HCT116 (cell line): ENCODE measurements around the gene PBX1. TPM values are rescaled to one million over a fixed set of nuclear protein-coding genes. Genes with fewer than 3 reads are reported as not detected.

Source experiments
- ATAC-seq: fragments of 200-7000 bp; cut with Tn5 transposase; 2 replicates; pipeline ENCODE4 v1.9.1; 2020; ENCODE audit warnings: mild to moderate bottlenecking, moderate library complexity
- BruUV-seq: library from RNA; stranded (reverse); fragments of 400-500 nt; replicated peaks from 2 replicates; lab custom pipeline; 2021; lab: Mats Ljungman, UMichigan
- CTCF ChIA-PET: fragments of 300-600 bp; sonication (Branson Sonifier 250); formaldehyde crosslinking; loops from one replicate; lab custom pipeline; 2021; ENCODE audit warnings: antibody characterized with exemption; lab: Charles Lee
- POLR2A ChIA-PET: fragments of 300-600, 350-600 bp; sonication (Branson Sonifier 250); formaldehyde crosslinking; loops from one replicate; lab custom pipeline; 2021; ENCODE audit warnings: antibody characterized with exemption; lab: Charles Lee
- RAD21 ChIA-PET, 2 experiments: fragments of 300-600 bp; sonication (Branson Sonifier 250); formaldehyde crosslinking; loops; one replicate each; lab custom pipeline; 2023; ENCODE audit warnings: low total read pairs in 2 of 2; ENCODE audit not compliant: uncharacterized antibody in 2 of 2, unreplicated experiment in 2 of 2, low non-redundant PET in 1 of 2; lab: Charles Lee
- DNase-seq: peaks from one replicate; pipeline ENCODE4 v3.0.0-alpha.2; 2010; ENCODE audit warnings: low read depth, low spot score
- H2AFZ ChIP-seq: fragments of 200-600 bp; shearing (Covaris generic), sonication (generic); 2 replicates; pipeline ENCODE4 v1.6.1; 2017; ENCODE audit warnings: low read depth, mixed run types, mixed read lengths, antibody characterized with exemption, low read length; ENCODE audit not compliant: poor library complexity, severe bottlenecking
- H3K27ac ChIP-seq: 2 replicates; pipeline ENCODE4 v1.5.1; 2012; ENCODE audit warnings: low read depth, low read length
- H3K27me3 ChIP-seq: fragments of 200-600 bp; sonication (generic); 2 replicates; pipeline ENCODE4 v1.6.1; 2016; ENCODE audit warnings: mixed run types, low read length, mixed read lengths; ENCODE audit not compliant: insufficient read depth
- H3K36me3 ChIP-seq, 2 experiments: fragments of 200-500 bp in 1 of 2; fragments of 200-600 bp in 1 of 2; sonication (Bioruptor generic) in 1 of 2; sonication (generic) in 1 of 2; 2 replicates each; pipeline versions ENCODE4 v1.5.1 to v1.6.1; 2014 to 2016; ENCODE audit warnings: low read length in 2 of 2, inconsistent platforms in 1 of 2, mixed read lengths in 1 of 2, mixed run types in 1 of 2; ENCODE audit not compliant: insufficient read depth in 2 of 2, control insufficient read depth in 1 of 2
- H3K4me1 ChIP-seq, 2 experiments: fragments of 200-600 bp in 1 of 2; sonication (generic) in 1 of 2; 2 replicates each; pipeline versions ENCODE4 v1.5.1 to v1.6.1; 2012 to 2017; ENCODE audit warnings: low read length in 2 of 2, inconsistent platforms in 1 of 2, mild to moderate bottlenecking in 1 of 2, mixed read lengths in 1 of 2, mixed run types in 1 of 2, moderate library complexity in 1 of 2; ENCODE audit not compliant: insufficient read depth in 2 of 2, control insufficient read depth in 1 of 2
- H3K4me2 ChIP-seq: fragments of 200-600 bp; sonication (generic); 2 replicates; pipeline ENCODE4 v1.6.1; 2017; ENCODE audit warnings: mixed run types, low read length, mixed read lengths
- H3K4me3 ChIP-seq, 2 experiments: fragments of 200-600 bp in 1 of 2; sonication (generic) in 1 of 2; replicated peaks in 1 of 2; 2 replicates each; pipeline ENCODE4 v1.5.1; 2011 to 2016; ENCODE audit warnings: low read length in 2 of 2, control low read depth in 1 of 2, low read depth in 1 of 2, mild to moderate bottlenecking in 1 of 2, mixed read lengths in 1 of 2, mixed run types in 1 of 2
- H3K79me2 ChIP-seq: fragments of 200-600 bp; sonication (generic); 2 replicates; pipeline ENCODE4 v1.6.1; 2017; ENCODE audit warnings: mild to moderate bottlenecking, mixed run types, low read length, moderate library complexity, mixed read lengths; ENCODE audit not compliant: insufficient read depth
- H3K9ac ChIP-seq: fragments of 200-600 bp; sonication (generic); 2 replicates; pipeline ENCODE4 v1.6.1; 2016; ENCODE audit warnings: low read length, mixed read lengths
- H3K9me2 ChIP-seq: fragments of 200-600 bp; sonication (generic), shearing (Covaris generic); 2 replicates; pipeline ENCODE4 v1.6.1; 2017; ENCODE audit warnings: mixed run types, mild to moderate bottlenecking, moderate library complexity; ENCODE audit not compliant: insufficient read depth
- H3K9me3 ChIP-seq, 2 experiments: fragments of 200-500 bp in 1 of 2; fragments of 200-600 bp in 1 of 2; sonication (Bioruptor generic) in 1 of 2; sonication (generic) in 1 of 2; 2 replicates each; pipeline ENCODE4 v1.6.1; 2014 to 2017; ENCODE audit warnings: low read length in 2 of 2, mixed read lengths in 2 of 2, inconsistent platforms in 1 of 2, low read depth in 1 of 2, mild to moderate bottlenecking in 1 of 2, mixed run types in 1 of 2, moderate library complexity in 1 of 2; ENCODE audit not compliant: control insufficient read depth in 1 of 2, insufficient read depth in 1 of 2
- H4K20me1 ChIP-seq: fragments of 200-600 bp; sonication (generic), shearing (Covaris generic); 2 replicates; pipeline ENCODE4 v1.6.1; 2017; ENCODE audit warnings: mixed run types, mild to moderate bottlenecking, moderate library complexity; ENCODE audit not compliant: insufficient read depth
- CBX3 ChIP-seq: IDR thresholded peaks from 2 replicates; pipeline ENCODE4 v1.6.1; 2012; ENCODE audit warnings: low read depth
- CEBPB ChIP-seq: IDR thresholded peaks from 2 replicates; pipeline ENCODE4 v1.6.1; 2012; ENCODE audit warnings: low read depth
- EZH2 ChIP-seq: fragments of 200-600 bp; sonication (generic); IDR thresholded peaks from 2 replicates; pipeline ENCODE4 v1.6.1; 2017; ENCODE audit warnings: antibody characterized with exemption, mixed run types
- FOSL1 ChIP-seq: IDR thresholded peaks from 2 replicates; pipeline ENCODE4 v1.6.1; 2012; ENCODE audit warnings: low read depth
- JUND ChIP-seq: IDR thresholded peaks from 2 replicates; pipeline ENCODE4 v1.6.1; 2012
- POLR2A ChIP-seq: IDR thresholded peaks from 2 replicates; pipeline ENCODE4 v1.7.0; 2011; ENCODE audit warnings: borderline replicate concordance; ENCODE audit not compliant: insufficient read depth, insufficient read length; ENCODE audit errors: extremely low read depth
- RAD21 ChIP-seq: IDR thresholded peaks from 2 replicates; pipeline ENCODE4 v1.6.1; 2012; ENCODE audit warnings: low read depth, mild to moderate bottlenecking
- SP1 ChIP-seq: IDR thresholded peaks from 2 replicates; pipeline ENCODE4 v1.6.1; 2012; ENCODE audit warnings: low read depth
- SRF ChIP-seq: IDR thresholded peaks from 2 replicates; pipeline ENCODE4 v1.6.1; 2012; ENCODE audit warnings: low read depth
- TCF7L2 ChIP-seq: IDR thresholded peaks from 2 replicates; pipeline ENCODE4 v1.7.0; 2011; ENCODE audit warnings: borderline replicate concordance, inconsistent platforms; ENCODE audit not compliant: insufficient read depth, insufficient read length; ENCODE audit errors: extremely low read depth
- YY1 ChIP-seq: IDR thresholded peaks from 2 replicates; pipeline ENCODE4 v1.6.1; 2011; ENCODE audit warnings: low read length, low read depth, moderate library complexity, mild to moderate bottlenecking; ENCODE audit not compliant: insufficient replicate concordance; ENCODE audit errors: extremely low read depth
- ZNF274 ChIP-seq: fragments of 200-500 bp; sonication (Bioruptor generic); IDR thresholded peaks from 2 replicates; pipeline ENCODE4 v1.6.1; 2014; ENCODE audit warnings: mild to moderate bottlenecking, low read depth, low read length, inconsistent platforms
- intact Hi-C: fragments of 100-400 bp; cut with micrococcal nuclease; formaldehyde crosslinking; loops from 2 replicates; pipeline ENCODE4 v1.10.0; 2022
- total RNA-seq: library from RNA; stranded (reverse); gene quantifications from one replicate; pipeline ENCODE4 v1.2.1, GENCODE V29; 2021; ENCODE audit not compliant: unreplicated experiment
- TF ChIP-seq, protein P1 (sequence below): IDR thresholded peaks from 2 replicates; pipeline ENCODE4 v1.6.1; 2012
- TF ChIP-seq, protein P2 (sequence below): IDR thresholded peaks from 2 replicates; pipeline ENCODE4 v1.6.1; 2012; ENCODE audit warnings: low read depth
- TF ChIP-seq, protein P3 (sequence below): IDR thresholded peaks from 2 replicates; pipeline ENCODE4 v1.6.1; 2011; ENCODE audit warnings: mild to moderate bottlenecking, low read length, moderate library complexity; ENCODE audit not compliant: insufficient replicate concordance; ENCODE audit errors: extremely low read depth

PBX1 gene
- total RNA-seq, 1 experiment from 2014 or later = 29.6 TPM

DNA sequence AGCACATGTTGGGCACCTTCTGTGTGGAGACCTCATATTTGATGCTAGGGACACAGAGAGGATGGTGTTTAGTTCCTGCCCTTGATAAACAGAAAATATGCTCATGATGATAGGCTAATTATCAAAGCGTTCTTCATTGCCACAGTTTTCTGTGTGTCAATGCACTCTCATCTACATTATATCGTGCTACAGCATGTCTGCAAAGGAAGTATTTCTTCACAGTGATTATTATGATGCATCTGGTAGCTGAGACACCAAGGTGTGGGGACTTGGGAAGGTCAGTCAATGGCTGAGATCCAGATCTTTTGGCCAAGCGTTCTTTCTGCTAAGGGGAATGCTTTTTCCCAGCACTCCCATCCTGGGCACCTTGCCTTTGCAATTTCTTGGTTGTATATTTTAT, 321.2 kb downstream of the PBX1 start:
- H3K36me3 ChIP-seq = no peaks in the 10 kb centered on the region
- no peaks in the 10 kb centered on the region for H3K9me3 ChIP-seq
- DNase-seq (no peak), ATAC-seq (no peak)
- ChIA-PET POLR2A (no interaction called here), CTCF (no interaction called here), RAD21 (no interaction called here)
- no peak overlapping the region for H2AFZ ChIP-seq
- no peak overlapping the region for H3K4me2 ChIP-seq
- H3K4me3 ChIP-seq = no peak overlapping the region
- BruUV-seq = no TSS peak
- no peaks in the 10 kb centered on the region for H4K20me1 ChIP-seq
- H3K27ac ChIP-seq = no peak overlapping the region
- intact Hi-C loops = no loop called here
- no peaks in the 10 kb centered on the region for H3K4me1 ChIP-seq
- H3K79me2 ChIP-seq = no peaks in the 10 kb centered on the region
- H3K27me3 ChIP-seq = 0 out of 2 replicates have a peak, but pooled peaks cover 3% of the 10 kb centered on the region
- TF ChIP-seq SRF (no peak), CEBPB (no peak), JUND (no peak), SP1 (no peak), YY1 (no peak)
- H3K9ac ChIP-seq = no peak overlapping the region
- H3K9me2 ChIP-seq = no peaks in the 10 kb centered on the region

DNA sequence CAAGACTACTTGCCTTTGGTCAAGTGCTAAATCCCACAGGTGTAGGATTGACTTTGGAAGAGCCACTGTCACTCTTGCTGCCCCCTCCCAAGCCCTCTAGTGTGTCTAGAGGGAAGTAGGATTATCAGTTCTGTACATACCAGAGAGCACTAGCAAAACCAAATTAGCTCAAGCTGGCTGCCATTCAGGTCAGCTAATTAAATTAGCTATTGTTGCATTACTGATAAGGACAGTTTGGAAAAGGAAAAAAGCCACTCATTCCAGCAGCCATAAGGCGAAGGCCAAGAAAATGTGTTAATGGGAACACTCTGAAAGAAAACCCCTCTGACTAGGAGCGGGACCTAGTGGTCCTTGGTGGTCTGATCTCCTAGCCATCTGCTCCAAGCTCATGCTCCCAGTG, 321.7 kb downstream of the PBX1 start:
- H3K9ac ChIP-seq = no peak overlapping the region
- no peak for DNase-seq
- ChIA-PET POLR2A (no interaction called here), CTCF (no interaction called here), RAD21 (no interaction called here)
- ATAC-seq = no peak
- no peaks in the 10 kb centered on the region for H3K36me3 ChIP-seq
- no peak overlapping the region for H2AFZ ChIP-seq
- H3K9me3 ChIP-seq = no peaks in the 10 kb centered on the region
- H3K4me3 ChIP-seq = no peak overlapping the region
- no TSS peak for BruUV-seq
- H4K20me1 ChIP-seq = no peaks in the 10 kb centered on the region
- 0 out of 2 replicates have a peak, but pooled peaks cover 3% of the 10 kb centered on the region for H3K27me3 ChIP-seq
- H3K79me2 ChIP-seq = no peaks in the 10 kb centered on the region
- H3K4me2 ChIP-seq = no peak overlapping the region
- no peaks in the 10 kb centered on the region for H3K9me2 ChIP-seq
- intact Hi-C loops = no loop called here
- no peaks in the 10 kb centered on the region for H3K4me1 ChIP-seq
- no peak overlapping the region for H3K27ac ChIP-seq
- TF ChIP-seq CEBPB = no peak
- no peak for TF ChIP-seq POLR2A
- no peak for TF ChIP-seq EZH2
- TF ChIP-seq ZNF274 = no peak
- TF ChIP-seq JUND = no peak
- TF ChIP-seq, protein P1, sequence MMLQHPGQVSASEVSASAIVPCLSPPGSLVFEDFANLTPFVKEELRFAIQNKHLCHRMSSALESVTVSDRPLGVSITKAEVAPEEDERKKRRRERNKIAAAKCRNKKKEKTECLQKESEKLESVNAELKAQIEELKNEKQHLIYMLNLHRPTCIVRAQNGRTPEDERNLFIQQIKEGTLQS = no peak
- TF ChIP-seq, protein P2, sequence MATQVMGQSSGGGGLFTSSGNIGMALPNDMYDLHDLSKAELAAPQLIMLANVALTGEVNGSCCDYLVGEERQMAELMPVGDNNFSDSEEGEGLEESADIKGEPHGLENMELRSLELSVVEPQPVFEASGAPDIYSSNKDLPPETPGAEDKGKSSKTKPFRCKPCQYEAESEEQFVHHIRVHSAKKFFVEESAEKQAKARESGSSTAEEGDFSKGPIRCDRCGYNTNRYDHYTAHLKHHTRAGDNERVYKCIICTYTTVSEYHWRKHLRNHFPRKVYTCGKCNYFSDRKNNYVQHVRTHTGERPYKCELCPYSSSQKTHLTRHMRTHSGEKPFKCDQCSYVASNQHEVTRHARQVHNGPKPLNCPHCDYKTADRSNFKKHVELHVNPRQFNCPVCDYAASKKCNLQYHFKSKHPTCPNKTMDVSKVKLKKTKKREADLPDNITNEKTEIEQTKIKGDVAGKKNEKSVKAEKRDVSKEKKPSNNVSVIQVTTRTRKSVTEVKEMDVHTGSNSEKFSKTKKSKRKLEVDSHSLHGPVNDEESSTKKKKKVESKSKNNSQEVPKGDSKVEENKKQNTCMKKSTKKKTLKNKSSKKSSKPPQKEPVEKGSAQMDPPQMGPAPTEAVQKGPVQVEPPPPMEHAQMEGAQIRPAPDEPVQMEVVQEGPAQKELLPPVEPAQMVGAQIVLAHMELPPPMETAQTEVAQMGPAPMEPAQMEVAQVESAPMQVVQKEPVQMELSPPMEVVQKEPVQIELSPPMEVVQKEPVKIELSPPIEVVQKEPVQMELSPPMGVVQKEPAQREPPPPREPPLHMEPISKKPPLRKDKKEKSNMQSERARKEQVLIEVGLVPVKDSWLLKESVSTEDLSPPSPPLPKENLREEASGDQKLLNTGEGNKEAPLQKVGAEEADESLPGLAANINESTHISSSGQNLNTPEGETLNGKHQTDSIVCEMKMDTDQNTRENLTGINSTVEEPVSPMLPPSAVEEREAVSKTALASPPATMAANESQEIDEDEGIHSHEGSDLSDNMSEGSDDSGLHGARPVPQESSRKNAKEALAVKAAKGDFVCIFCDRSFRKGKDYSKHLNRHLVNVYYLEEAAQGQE = no peak
- TF ChIP-seq RAD21 = no peak
- no peak for TF ChIP-seq YY1
- TF ChIP-seq SRF = no peak
- TF ChIP-seq FOSL1 = no peak
- TF ChIP-seq, protein P3, sequence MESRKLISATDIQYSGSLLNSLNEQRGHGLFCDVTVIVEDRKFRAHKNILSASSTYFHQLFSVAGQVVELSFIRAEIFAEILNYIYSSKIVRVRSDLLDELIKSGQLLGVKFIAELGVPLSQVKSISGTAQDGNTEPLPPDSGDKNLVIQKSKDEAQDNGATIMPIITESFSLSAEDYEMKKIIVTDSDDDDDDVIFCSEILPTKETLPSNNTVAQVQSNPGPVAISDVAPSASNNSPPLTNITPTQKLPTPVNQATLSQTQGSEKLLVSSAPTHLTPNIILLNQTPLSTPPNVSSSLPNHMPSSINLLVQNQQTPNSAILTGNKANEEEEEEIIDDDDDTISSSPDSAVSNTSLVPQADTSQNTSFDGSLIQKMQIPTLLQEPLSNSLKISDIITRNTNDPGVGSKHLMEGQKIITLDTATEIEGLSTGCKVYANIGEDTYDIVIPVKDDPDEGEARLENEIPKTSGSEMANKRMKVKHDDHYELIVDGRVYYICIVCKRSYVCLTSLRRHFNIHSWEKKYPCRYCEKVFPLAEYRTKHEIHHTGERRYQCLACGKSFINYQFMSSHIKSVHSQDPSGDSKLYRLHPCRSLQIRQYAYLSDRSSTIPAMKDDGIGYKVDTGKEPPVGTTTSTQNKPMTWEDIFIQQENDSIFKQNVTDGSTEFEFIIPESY = no peak
- no peak for TF ChIP-seq TCF7L2
- no peak for TF ChIP-seq SP1
- TF ChIP-seq CBX3 = no peak
